B cell (primary cell): ENCODE results near the gene LRIT1. TPM values are rescaled to one million over a fixed set of nuclear protein-coding genes. Genes with fewer than 3 reads are reported as not detected.

Source experiments
- ATAC-seq: fragments of 200-7000 bp; cut with Tn5 transposase; one replicate; pipeline ENCODE4 v1.10.0; 2021; ENCODE audit warnings: low read depth, mild to moderate bottlenecking, moderate number of reproducible peaks, moderate library complexity
- CTCF ChIA-PET: fragments of 350-600 bp; sonication (Branson Sonifier 250); formaldehyde crosslinking; loops from one replicate; lab custom pipeline; 2021; ENCODE audit warnings: antibody characterized with exemption, inconsistent platforms; lab: Charles Lee
- POLR2A ChIA-PET: fragments of 350-600 bp; sonication (Branson Sonifier 250); formaldehyde crosslinking; loops from one replicate; lab custom pipeline; 2021; ENCODE audit warnings: antibody characterized with exemption; lab: Charles Lee
- DNase-seq: peaks from one replicate; pipeline ENCODE4 v3.0.0; 2013
- H2AFZ ChIP-seq: 2 replicates; pipeline ENCODE4 v1.6.1; 2012; ENCODE audit warnings: mild to moderate bottlenecking, low read depth, low read length; ENCODE audit not compliant: insufficient read depth, poor library complexity, severe bottlenecking
- H3K27ac ChIP-seq, 2 donors: 1 replicate in 1 of 2; 2 replicates in 1 of 2; pipeline ENCODE4 v1.5.1; 2012 to 2013; ENCODE audit warnings: low read length in 2 of 2, mild to moderate bottlenecking in 2 of 2, moderate library complexity in 1 of 2
- H3K27me3 ChIP-seq, 4 experiments: fragments of 200-600 bp in 1 of 4; sonication (generic) in 1 of 4; replicated peaks in 1 of 4; 1 replicate in 2 of 4; 2 replicates in 2 of 4; pipeline versions ENCODE4 v1.6.1 to v1.7.0; 2013 to 2016; ENCODE audit warnings: low read length in 3 of 4, mild to moderate bottlenecking in 2 of 4, mixed read lengths in 1 of 4, moderate library complexity in 1 of 4; ENCODE audit not compliant: insufficient read depth in 4 of 4, control insufficient read depth in 3 of 4; ENCODE audit errors: control extremely low read depth in 1 of 4
- H3K36me3 ChIP-seq, 2 experiments: replicated peaks in 1 of 2; 1 replicate in 1 of 2; 2 replicates in 1 of 2; pipeline versions ENCODE4 v1.6.1 to v1.7.1; 2013; ENCODE audit warnings: low read length in 1 of 2; ENCODE audit not compliant: insufficient read depth in 2 of 2, control insufficient read depth in 1 of 2; ENCODE audit errors: control extremely low read depth in 1 of 2, extremely low read depth in 1 of 2
- H3K4me1 ChIP-seq, 2 donors: fragments of 200-600 bp in 1 of 2; sonication (generic) in 1 of 2; 1 replicate in 1 of 2; 2 replicates in 1 of 2; pipeline versions ENCODE4 v1.5.1 to v1.6.1; 2013 to 2017; ENCODE audit warnings: low read length in 2 of 2; ENCODE audit not compliant: control insufficient read depth in 2 of 2, insufficient read depth in 2 of 2
- H3K4me2 ChIP-seq: replicated peaks from 2 replicates; pipeline ENCODE3; 2012; ENCODE audit warnings: mild to moderate bottlenecking, low read depth, low read length; ENCODE audit not compliant: poor library complexity, severe bottlenecking
- H3K4me3 ChIP-seq, 5 experiments: fragments of 200-600 bp in 1 of 5; sonication (generic) in 1 of 5; 1 replicate in 3 of 5; 2 replicates in 2 of 5; pipeline versions ENCODE4 v1.5.1 to v1.7.0; 2011 to 2016; ENCODE audit warnings: low read length in 4 of 5, mild to moderate bottlenecking in 4 of 5, low read depth in 2 of 5, control low read depth in 1 of 5, moderate library complexity in 1 of 5; ENCODE audit not compliant: insufficient read depth in 1 of 5; ENCODE audit errors: control extremely low read depth in 1 of 5, extremely low read depth in 1 of 5
- H3K79me2 ChIP-seq: fragments of 200-600 bp; sonication (generic); one replicate; pipeline ENCODE4 v1.6.0; 2016; ENCODE audit warnings: low read length; ENCODE audit not compliant: control insufficient read depth, insufficient read depth
- H3K9ac ChIP-seq: fragments of 200-600 bp; sonication (generic); 2 replicates; pipeline ENCODE4 v1.6.1; 2017; ENCODE audit warnings: mild to moderate bottlenecking, low read length, moderate library complexity
- H3K9me3 ChIP-seq, 3 donors: one replicate each; pipeline versions ENCODE4 v1.6.1 to v1.7.1; 2013; ENCODE audit warnings: low read length in 2 of 3; ENCODE audit not compliant: control insufficient read depth in 2 of 3, insufficient read depth in 1 of 3; ENCODE audit errors: control extremely low read depth in 1 of 3
- H4K20me1 ChIP-seq: 2 replicates; pipeline ENCODE4 v1.6.0; 2012; ENCODE audit warnings: mild to moderate bottlenecking, low read length; ENCODE audit not compliant: insufficient read depth, control insufficient read depth, poor library complexity, severe bottlenecking
- H3K27ac Mint-ChIP-seq: one replicate; pipeline ENCODE4 v1.8.0; 2021; ENCODE audit warnings: mixed read lengths
- H3K27me3 Mint-ChIP-seq: one replicate; pipeline ENCODE4 v1.8.0; 2021; ENCODE audit warnings: mixed read lengths
- H3K4me1 Mint-ChIP-seq: one replicate; pipeline ENCODE4 v1.8.0; 2021; ENCODE audit warnings: mixed read lengths
- H3K4me3 Mint-ChIP-seq: one replicate; pipeline ENCODE4 v1.8.0; 2021; ENCODE audit warnings: mixed read lengths
- H3K9me3 Mint-ChIP-seq: one replicate; pipeline ENCODE4 v1.8.0; 2022; ENCODE audit warnings: mixed read lengths; ENCODE audit not compliant: insufficient read depth
- CTCF ChIP-seq: fragments of 200-600 bp; IDR thresholded peaks from one replicate; pipeline ENCODE4 v1.8.0; 2022; ENCODE audit warnings: antibody characterized with exemption, mild to moderate bottlenecking
- EZH2 ChIP-seq: IDR thresholded peaks from 2 replicates; pipeline ENCODE4 v1.6.1; 2012; ENCODE audit warnings: borderline replicate concordance, low read depth, mild to moderate bottlenecking, moderate library complexity, low read length; ENCODE audit not compliant: insufficient read depth, poor library complexity, severe bottlenecking
- WGBS: methylation state at CpG from one replicate; pipeline ENCODE4 v1.1.5; 2013; ENCODE audit warnings: missing lambda C conversion rate; ENCODE audit not compliant: insufficient coverage; 5-methylcytosine and 5-hydroxymethylcytosine counted together
- intact Hi-C: fragments of 100-400 bp; cut with micrococcal nuclease; formaldehyde crosslinking; loops from one replicate; pipeline ENCODE4 v1.10.0; 2022
- polyA plus RNA-seq: library from polyadenylated mRNA; depleted of rRNA; stranded (reverse); fragments of >200 nt; gene quantifications from 2 replicates; pipeline ENCODE4 v1.2.3, GENCODE V29; 2012
- total RNA-seq, 2 donors: library from RNA; stranded (reverse); fragments of 120-200 nt in 1 of 2; gene quantifications; 1 replicate in 1 of 2; 2 replicates in 1 of 2; pipeline versions ENCODE4 v1.2.3 to v1.2.4, GENCODE V29; 2013 to 2022

LRIT1 gene
- total and polyA plus RNA-seq, 2 donors (not counting 1 experiment from before 2014, with no cell fraction given): not detected

GRCh38 chr10:84237199-84238051 is 3.9 kb downstream of the LRIT1 start:
- H3K79me2 ChIP-seq: no peaks in the 10 kb centered on the region
- ATAC-seq (no peak), DNase-seq (no peak)
- H3K4me1 Mint-ChIP-seq: no peaks in the 10 kb centered on the region
- no peaks in the 10 kb centered on the region for H4K20me1 ChIP-seq
- no peak overlapping the region for H3K4me3 ChIP-seq
- 59% methylated on average over 50 of the region's 52 CpGs for WGBS
- H2AFZ ChIP-seq: no peak overlapping the region
- H3K27ac Mint-ChIP-seq: no peak overlapping the region
- no peak overlapping the region for H3K4me2 ChIP-seq
- no peak overlapping the region for H3K9ac ChIP-seq
- TF ChIP-seq CTCF: no peak
- H3K9me3 Mint-ChIP-seq: no peaks in the 10 kb centered on the region
- no peaks in the 10 kb centered on the region for H3K36me3 ChIP-seq
- H3K27me3 ChIP-seq: peaks cover 0 to 8% (median 0%) of the 10 kb centered on the region in 4 experiments
- intact Hi-C loops: no loop called here
- H3K4me1 ChIP-seq: no peaks in the 10 kb centered on the region
- POLR2A ChIA-PET: no interaction called here
- peaks cover 16% of the 10 kb centered on the region for H3K27me3 Mint-ChIP-seq
- H3K9me3 ChIP-seq: peaks cover 0 to 6% (median 0%) of the 10 kb centered on the region in 3 donors
- no peak overlapping the region for H3K4me3 Mint-ChIP-seq
- CTCF ChIA-PET: no interaction called here
- no peak overlapping the region for H3K27ac ChIP-seq

- H3K27me3 ChIP-seq: peaks cover 0 to 8% (median 0%) of the 10 kb centered on the region in 4 experiments
- no peak overlapping the region for H3K4me2 ChIP-seq
- no peaks in the 10 kb centered on the region for H4K20me1 ChIP-seq
- DNase-seq: no peak
- Mint-ChIP-seq H3K27me3 (peaks cover 16% of the 10 kb centered on the region), H3K4me1 (no peaks in the 10 kb centered on the region), H3K27ac (no peak overlapping the region), H3K4me3 (no peak overlapping the region), H3K9me3 (no peaks in the 10 kb centered on the region)
- H3K79me2 ChIP-seq: no peaks in the 10 kb centered on the region
- CTCF ChIA-PET: no interaction called here
- TF ChIP-seq CTCF (no peak), EZH2 (no peak)
- WGBS: 82% methylated on average over 6 of the region's 6 CpGs
- peaks cover 0 to 6% (median 0%) of the 10 kb centered on the region in 3 donors for H3K9me3 ChIP-seq
- H2AFZ ChIP-seq: no peak overlapping the region
- H3K27ac ChIP-seq: no peak overlapping the region
- no peaks in the 10 kb centered on the region for H3K36me3 ChIP-seq
- no peak for ATAC-seq
- intact Hi-C loops: no loop called here
- POLR2A ChIA-PET: no interaction called here
- H3K9ac ChIP-seq: no peak overlapping the region
- no peak overlapping the region for H3K4me3 ChIP-seq
- no peaks in the 10 kb centered on the region for H3K4me1 ChIP-seq
Measured at GRCh38 chr10:84236807-84237198, 4.5 kb downstream of the LRIT1 start.
